Loucy (cell line): ENCODE measurements around the gene ZBED3.

ENCODE experiments used
- H2AFZ ChIP-seq: fragments of 200-600 bp; sonication (generic); 2 replicates; pipeline ENCODE4 v1.6.0; 2016; ENCODE audit warnings: antibody characterized with exemption, mild to moderate bottlenecking, low read length, moderate library complexity
- H3F3A ChIP-seq: fragments of 200-600 bp; 2 replicates; pipeline ENCODE4 v1.6.0; 2016; ENCODE audit warnings: antibody characterized with exemption, low read depth, mild to moderate bottlenecking
- H3K27me3 ChIP-seq: fragments of 200-600 bp; sonication (generic); 2 replicates; pipeline ENCODE4 v1.6.1; 2014; ENCODE audit warnings: low read length, mild to moderate bottlenecking; ENCODE audit not compliant: insufficient read depth, poor library complexity, severe bottlenecking
- H3K36me3 ChIP-seq: fragments of 200-600 bp; sonication (generic); 2 replicates; pipeline ENCODE4 v1.6.1; 2016; ENCODE audit warnings: low read length; ENCODE audit not compliant: insufficient read depth
- H3K4me1 ChIP-seq: fragments of 200-600 bp; sonication (generic); 2 replicates; pipeline ENCODE4 v1.5.1; 2014; ENCODE audit warnings: low read length, mild to moderate bottlenecking; ENCODE audit not compliant: insufficient read depth, poor library complexity, severe bottlenecking
- H3K4me2 ChIP-seq: fragments of 200-600 bp; sonication (generic); 2 replicates; pipeline ENCODE4 v1.6.0; 2014; ENCODE audit warnings: antibody characterized with exemption, low read length, low read depth, mild to moderate bottlenecking; ENCODE audit not compliant: poor library complexity, severe bottlenecking
- H3K4me3 ChIP-seq: fragments of 200-600 bp; sonication (generic); 2 replicates; pipeline ENCODE4 v1.5.1; 2014; ENCODE audit warnings: low read length, mild to moderate bottlenecking, mixed read lengths; ENCODE audit not compliant: poor library complexity, severe bottlenecking
- H3K79me2 ChIP-seq: fragments of 200-600 bp; sonication (generic); 2 replicates; pipeline ENCODE4 v1.6.1; 2014; ENCODE audit warnings: low read length; ENCODE audit not compliant: insufficient read depth
- H3K9ac ChIP-seq: fragments of 200-600 bp; sonication (generic); 2 replicates; pipeline ENCODE4 v1.6.0; 2014; ENCODE audit warnings: mild to moderate bottlenecking, low read depth, low read length, moderate library complexity; ENCODE audit not compliant: poor library complexity, severe bottlenecking
- H3K9me2 ChIP-seq: fragments of 200-600 bp; sonication (generic); replicated peaks from 2 replicates; pipeline ENCODE4 v1.6.1; 2016; ENCODE audit warnings: low read depth, low read length, mixed read lengths
- H3K9me3 ChIP-seq: fragments of 200-600 bp; sonication (generic); 2 replicates; pipeline ENCODE4 v1.6.1; 2014; ENCODE audit warnings: mild to moderate bottlenecking, antibody characterized with exemption, low read length, low read depth; ENCODE audit not compliant: insufficient read depth
- H4K20me1 ChIP-seq: fragments of 200-600 bp; sonication (generic); 2 replicates; pipeline ENCODE4 v1.6.0; 2014; ENCODE audit warnings: antibody characterized with exemption, low read length, mild to moderate bottlenecking; ENCODE audit not compliant: insufficient read depth, poor library complexity, severe bottlenecking
- CTCF ChIP-seq: fragments of 200-600 bp; sonication (generic); conservative IDR thresholded peaks from 2 replicates; pipeline ENCODE4 v1.5.1; 2014; ENCODE audit warnings: mild to moderate bottlenecking, antibody characterized with exemption, low read length
- EZH2phosphoT487 ChIP-seq: fragments of 200-600 bp; IDR thresholded peaks from 2 replicates; pipeline ENCODE4 v1.6.1; 2018; ENCODE audit warnings: antibody characterized with exemption, mild to moderate bottlenecking, moderate library complexity, borderline replicate concordance

ZBED3 gene

GRCh38 chr5:77073667-77074066 lies 13.4 kb downstream of the ZBED3 start:
- TF ChIP-seq EZH2phosphoT487 = no peak
- H4K20me1 ChIP-seq = peaks cover 2% of the 10 kb centered on the region

GRCh38 chr5:77066823-77067442 lies 20.2 kb downstream of the ZBED3 start:
- TF ChIP-seq EZH2phosphoT487 = no peak
- no peak for TF ChIP-seq CTCF
- Histone ChIP-seq H3K9ac (no peak overlapping the region), H3F3A (no peaks in the 10 kb centered on the region), H3K9me2 (no peaks in the 10 kb centered on the region), H3K4me2 (no peak overlapping the region), H3K4me1 (peaks cover 9% of the 10 kb centered on the region), H2AFZ (no peak overlapping the region), H3K36me3 (peaks cover 42% of the 10 kb centered on the region), H4K20me1 (no peaks in the 10 kb centered on the region), H3K9me3 (no peaks in the 10 kb centered on the region), H3K4me3 (no peak overlapping the region), H3K27me3 (no peaks in the 10 kb centered on the region), H3K79me2 (no peaks in the 10 kb centered on the region)

More at GRCh38 chr5:77073667-77074066, 13.4 kb downstream of the ZBED3 start:
- Histone ChIP-seq H3K36me3 (peaks cover 32% of the 10 kb centered on the region; the same call in 1 of the 2 replicates), H3K27me3 (no peaks in the 10 kb centered on the region), H3F3A (no peaks in the 10 kb centered on the region), H3K4me2 (no peak overlapping the region), H3K79me2 (peaks cover 4% of the 10 kb centered on the region; the same call in 1 of the 2 replicates), H3K4me3 (no peak overlapping the region), H2AFZ (no peak overlapping the region), H3K9me3 (no peaks in the 10 kb centered on the region), H3K4me1 (no peaks in the 10 kb centered on the region), H3K9me2 (no peaks in the 10 kb centered on the region), H3K9ac (no peak overlapping the region)

- Histone ChIP-seq H2AFZ (no peak overlapping the region), H3K36me3 (peaks cover 49% of the 10 kb centered on the region)
Measured at GRCh38 chr5:77066184-77066583, 20.9 kb downstream of the ZBED3 start.

More at GRCh38 chr5:77066184-77066583, 20.9 kb downstream of the ZBED3 start:
- H3K9ac ChIP-seq = no peak overlapping the region
- no peaks in the 10 kb centered on the region for H3K9me2 ChIP-seq
- no peaks in the 10 kb centered on the region for H3F3A ChIP-seq
- no peaks in the 10 kb centered on the region for H3K79me2 ChIP-seq
- H3K4me1 ChIP-seq = peaks cover 9% of the 10 kb centered on the region
- H3K27me3 ChIP-seq = no peaks in the 10 kb centered on the region
- no peaks in the 10 kb centered on the region for H4K20me1 ChIP-seq
- no peak overlapping the region for H3K4me2 ChIP-seq
- H3K9me3 ChIP-seq = no peaks in the 10 kb centered on the region
- no peak overlapping the region for H3K4me3 ChIP-seq
- TF ChIP-seq EZH2phosphoT487 (no peak), CTCF (no peak)
